GM10847 (cell line): ENCODE results near the gene KIF4A.

Experiments used
- POLR2A ChIP-seq: IDR thresholded peaks from 2 replicates; pipeline ENCODE4 v1.6.1; 2011; ENCODE audit not compliant: insufficient read length; ENCODE audit errors: extremely low read depth

KIF4A gene

GRCh38 chrX:70262952-70263567 is 26.8 kb upstream of the KIF4A start:
- no peak for TF ChIP-seq POLR2A

GRCh38 chrX:70264784-70265183 is 25.1 kb upstream of the KIF4A start:
- TF ChIP-seq POLR2A = no peak

GRCh38 chrX:70268034-70268433 is 21.9 kb upstream of the KIF4A start, which contains the start of gene ARR3:
TSS of gene ARR3 (plus strand) at chrX:70268334. CDS start at chrX:70269386, 1,052 bp downstream.
- no peak for TF ChIP-seq POLR2A

- no peak for TF ChIP-seq POLR2A
Measured at GRCh38 chrX:70279081-70279480, 10.8 kb upstream of the KIF4A start.

GRCh38 chrX:70280573-70280972 is 9.3 kb upstream of the KIF4A start:
- TF ChIP-seq POLR2A = no peak

- TF ChIP-seq POLR2A = no peak
Measured at GRCh38 chrX:70281951-70282350, 8.0 kb upstream of the KIF4A start, which contains the start of gene RAB41. TSS of gene RAB41 (plus strand) at chrX:70282172. CDS start at chrX:70282218, 46 bp downstream.

- TF ChIP-seq POLR2A = no peak
Measured at GRCh38 chrX:70289168-70289792, 624 bp upstream of the KIF4A start.

GRCh38 chrX:70292788-70293187 is 2.9 kb downstream of the KIF4A start:
- no peak for TF ChIP-seq POLR2A

GRCh38 chrX:70293621-70294020 is 3.7 kb downstream of the KIF4A start:
- no peak for TF ChIP-seq POLR2A

- TF ChIP-seq POLR2A = no peak
Measured at GRCh38 chrX:70301716-70302115, 11.8 kb downstream of the KIF4A start.

GRCh38 chrX:70313503-70313902 is 23.6 kb downstream of the KIF4A start:
- no peak for TF ChIP-seq POLR2A

- no peak for TF ChIP-seq POLR2A
Measured at GRCh38 chrX:70322784-70323183, 32.9 kb downstream of the KIF4A start.

GRCh38 chrX:70324326-70324725 is 34.4 kb downstream of the KIF4A start:
- TF ChIP-seq POLR2A = no peak

- no peak for TF ChIP-seq POLR2A
Measured at GRCh38 chrX:70331161-70331560, 41.3 kb downstream of the KIF4A start.

- no peak for TF ChIP-seq POLR2A
Measured at GRCh38 chrX:70332600-70332999, 42.7 kb downstream of the KIF4A start.

- TF ChIP-seq POLR2A = no peak
Measured at GRCh38 chrX:70336767-70337166, 46.9 kb downstream of the KIF4A start.

GRCh38 chrX:70338290-70338689 is 48.4 kb downstream of the KIF4A start:
- no peak for TF ChIP-seq POLR2A
